ENCODE measurements around the gene PRKCA.
A peak's percentile ranks its signal among the peaks of the same experiment; 100 is the strongest.

Gene PRKCA

GRCh38 chr17:66829386-66829864, 527.0 kb downstream of the PRKCA start:
- peak; percentile 50 for DNase-seq (ENCODE audit: low read depth)
- TF ChIP-seq MYC (IDR thresholded peaks at IDR 0.05; ENCODE audit: low read depth, low read length) (no peak), POLR2A (IDR thresholded peaks at IDR 0.05; ENCODE audit: extremely low read depth, insufficient read length) (no peak), CTCF (IDR thresholded peaks at IDR 0.05; ENCODE audit: low read depth, low read length) (no peak), MAX (IDR thresholded peaks at IDR 0.05; ENCODE audit: low read depth, low read length) (no peak)
- no peak overlapping the region for H3K4me3 ChIP-seq (ENCODE audit: low read depth, low read length)

- DNase-seq (ENCODE audit: low read depth): no peak
- TF ChIP-seq CTCF (IDR thresholded peaks at IDR 0.05; ENCODE audit: low read depth, low read length) (no peak), MAX (IDR thresholded peaks at IDR 0.05; ENCODE audit: low read depth, low read length) (no peak), MYC (IDR thresholded peaks at IDR 0.05; ENCODE audit: low read depth, low read length) (no peak), POLR2A (IDR thresholded peaks at IDR 0.05; ENCODE audit: extremely low read depth, insufficient read length) (no peak)
- no peak overlapping the region for H3K4me3 ChIP-seq (ENCODE audit: low read depth, low read length)
These were observed 527.5 kb downstream of the PRKCA start for GRCh38 chr17:66829883-66830282.

- H3K4me3 ChIP-seq (ENCODE audit: low read depth, low read length): no peak overlapping the region
These were observed 528.0 kb downstream of the PRKCA start for GRCh38 chr17:66830451-66830850.

GRCh38 chr17:66831383-66832210, 529.2 kb downstream of the PRKCA start:
- no peak for TF ChIP-seq CTCF (IDR thresholded peaks at IDR 0.05; ENCODE audit: low read depth, low read length)
- no peak for TF ChIP-seq MAX (IDR thresholded peaks at IDR 0.05; ENCODE audit: low read depth, low read length)
- no peak for TF ChIP-seq MYC (IDR thresholded peaks at IDR 0.05; ENCODE audit: low read depth, low read length)
- TF ChIP-seq POLR2A (IDR thresholded peaks at IDR 0.05; ENCODE audit: extremely low read depth, insufficient read length): no peak
- no peak for DNase-seq (ENCODE audit: low read depth)
- H3K4me3 ChIP-seq (ENCODE audit: low read depth, low read length): no peak overlapping the region

More at GRCh38 chr17:66830451-66830850, 528.0 kb downstream of the PRKCA start:
- DNase-seq (ENCODE audit: low read depth): no peak
- TF ChIP-seq MAX (IDR thresholded peaks at IDR 0.05; ENCODE audit: low read depth, low read length) (no peak), MYC (IDR thresholded peaks at IDR 0.05; ENCODE audit: low read depth, low read length) (no peak), CTCF (IDR thresholded peaks at IDR 0.05; ENCODE audit: low read depth, low read length) (no peak), POLR2A (IDR thresholded peaks at IDR 0.05; ENCODE audit: extremely low read depth, insufficient read length) (no peak)

GRCh38 chr17:66833201-66833600, 530.8 kb downstream of the PRKCA start:
- H3K4me3 ChIP-seq (ENCODE audit: low read depth, low read length): no peak overlapping the region
- DNase-seq (ENCODE audit: low read depth): no peak

More at GRCh38 chr17:66833201-66833600, 530.8 kb downstream of the PRKCA start:
- TF ChIP-seq CTCF (IDR thresholded peaks at IDR 0.05; ENCODE audit: low read depth, low read length) (no peak), POLR2A (IDR thresholded peaks at IDR 0.05; ENCODE audit: extremely low read depth, insufficient read length) (no peak), MAX (IDR thresholded peaks at IDR 0.05; ENCODE audit: low read depth, low read length) (no peak), MYC (IDR thresholded peaks at IDR 0.05; ENCODE audit: low read depth, low read length) (no peak)

Data from NB4 (cell line).